Measurements from ENCODE around the gene EMC9.

- TF ChIP-seq POLR2AphosphoS5 (IDR thresholded peaks at IDR 0.05; ENCODE audit: low read depth, low read length) (no peak), FOXJ3 (CRISPR knock-in tag; IDR thresholded peaks at IDR 0.05) (no peak), EP300 (IDR thresholded peaks at IDR 0.05; ENCODE audit: borderline replicate concordance in 1 of 2, low read depth in 1 of 2, low read length in 1 of 2) (no peak), FOXM1 (IDR thresholded peaks at IDR 0.05; ENCODE audit: low read depth) (no peak), CTCF (IDR thresholded peaks at IDR 0.05) (no peak), RFX5 (IDR thresholded peaks at IDR 0.05; ENCODE audit: low read length) (no peak), REST (IDR thresholded peaks at IDR 0.05; ENCODE audit: low read depth, low read length) (no peak), SIN3A (IDR thresholded peaks at IDR 0.05; ENCODE audit: borderline replicate concordance, low read depth, low read length) (no peak), NFIC (IDR thresholded peaks at IDR 0.05; ENCODE audit: borderline replicate concordance) (no peak), RCOR1 (IDR thresholded peaks at IDR 0.05; ENCODE audit: low read length) (no peak), PBX3 (IDR thresholded peaks at IDR 0.05) (no peak), TAF1 (IDR thresholded peaks at IDR 0.05; ENCODE audit: borderline replicate concordance, low read depth, low read length) (no peak)
Observed at GRCh38 chr14:24143511-24143910, 2.1 kb upstream of the EMC9 start.
